HG02938 (cell line): ENCODE measurements around the gene VEGFC.

Experiments used
- ATAC-seq: cut with Tn5 transposase; IDR thresholded peaks from one replicate; pipeline ENCODE4 v1.9.1; 2021; ENCODE audit warnings: mild to moderate bottlenecking, moderate library complexity; ENCODE audit not compliant: unreplicated experiment

The VEGFC gene

DNA sequence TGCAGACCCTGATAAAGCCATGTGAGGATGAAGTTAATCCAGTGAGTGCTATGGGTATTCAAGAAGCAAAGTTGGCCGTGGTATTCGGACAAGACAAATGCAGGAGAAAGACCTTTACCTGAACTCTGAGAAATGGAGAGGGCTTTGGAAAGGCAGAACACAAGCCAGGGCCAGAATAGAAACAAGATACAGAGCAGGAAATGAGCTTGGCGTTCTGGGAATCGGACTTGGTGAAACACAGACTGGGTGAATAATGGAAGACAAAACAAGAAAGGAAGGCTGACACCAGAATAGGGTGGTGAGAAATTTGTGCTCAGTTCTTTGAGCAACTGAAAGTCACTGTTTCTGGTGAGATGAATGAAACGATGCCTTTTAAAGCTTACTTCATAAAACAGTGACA is 83.3 kb downstream of the VEGFC start:
- ATAC-seq: no peak

GRCh38 chr4:176708771-176709311 is 83.9 kb downstream of the VEGFC start:
- no peak for ATAC-seq

- ATAC-seq: no peak
These were observed 102.0 kb downstream of the VEGFC start for GRCh38 chr4:176690716-176691115.

- no peak for ATAC-seq
These were observed 112.0 kb downstream of the VEGFC start for GRCh38 chr4:176680668-176681180.

GRCh38 chr4:176676901-176677300 is 115.8 kb downstream of the VEGFC start:
- no peak for ATAC-seq

DNA sequence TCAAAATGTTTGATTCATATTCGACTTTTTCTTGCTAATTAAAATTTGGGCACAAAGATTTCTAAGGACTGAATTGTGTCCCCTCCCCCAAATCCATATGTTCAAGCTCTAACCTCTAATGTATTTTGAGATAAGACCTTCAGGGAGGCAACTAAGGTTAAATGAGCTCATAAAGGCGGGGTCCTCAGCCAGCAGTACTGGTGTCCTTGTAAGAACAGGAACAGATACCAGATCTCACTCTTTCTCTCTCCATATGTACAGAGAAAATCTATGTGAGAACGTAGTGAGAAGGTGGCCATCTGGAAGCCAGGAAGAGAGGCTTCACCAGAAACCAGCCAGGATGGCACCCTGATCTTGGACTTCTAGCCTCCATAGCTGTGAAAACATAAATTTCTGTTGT is 116.9 kb downstream of the VEGFC start:
- no peak for ATAC-seq

- no peak for ATAC-seq
These were observed 121.2 kb downstream of the VEGFC start for GRCh38 chr4:176671532-176671931.

DNA sequence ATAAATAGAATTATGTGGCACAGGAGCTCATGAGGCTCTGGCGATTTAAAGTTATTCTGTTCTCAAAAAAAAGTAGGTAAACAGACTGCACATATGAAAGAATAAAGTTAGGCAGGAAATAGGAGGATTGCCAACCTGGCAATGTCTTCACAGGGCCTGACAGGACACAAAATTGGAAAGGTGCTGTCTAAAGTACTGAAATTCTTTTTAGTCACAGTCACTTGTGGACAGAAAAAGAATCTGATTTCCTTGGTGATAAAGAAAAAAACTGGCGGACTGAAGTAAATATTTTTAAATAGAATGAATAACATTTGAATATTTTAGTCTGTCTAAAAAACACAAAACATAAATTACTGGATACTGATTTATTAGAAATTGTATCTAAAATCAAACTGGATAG is 124.4 kb downstream of the VEGFC start:
- ATAC-seq: no peak

DNA sequence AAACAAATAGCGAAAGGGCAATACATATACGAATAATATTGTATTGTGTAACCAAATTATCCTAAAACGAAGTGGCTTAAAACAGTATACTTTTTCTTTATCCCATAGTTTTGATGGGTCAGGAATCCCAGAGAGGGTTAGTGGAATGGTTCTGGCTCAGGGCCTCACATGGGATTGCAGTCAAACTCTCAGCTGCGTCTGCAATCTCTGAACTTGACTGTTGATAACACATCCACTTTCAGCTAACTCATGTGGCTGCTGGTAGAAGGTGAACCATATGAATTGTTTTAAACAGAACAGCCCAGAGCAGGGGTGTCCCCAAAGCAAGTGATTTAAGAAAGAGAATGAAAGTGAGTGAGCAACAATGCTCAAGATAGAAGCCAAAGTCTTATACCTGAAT is 127.8 kb downstream of the VEGFC start:
- no peak for ATAC-seq

- no peak for ATAC-seq
These were observed 132.2 kb downstream of the VEGFC start for GRCh38 chr4:176660561-176660960.

GRCh38 chr4:176656108-176656507 is 136.6 kb downstream of the VEGFC start:
- no peak for ATAC-seq

DNA sequence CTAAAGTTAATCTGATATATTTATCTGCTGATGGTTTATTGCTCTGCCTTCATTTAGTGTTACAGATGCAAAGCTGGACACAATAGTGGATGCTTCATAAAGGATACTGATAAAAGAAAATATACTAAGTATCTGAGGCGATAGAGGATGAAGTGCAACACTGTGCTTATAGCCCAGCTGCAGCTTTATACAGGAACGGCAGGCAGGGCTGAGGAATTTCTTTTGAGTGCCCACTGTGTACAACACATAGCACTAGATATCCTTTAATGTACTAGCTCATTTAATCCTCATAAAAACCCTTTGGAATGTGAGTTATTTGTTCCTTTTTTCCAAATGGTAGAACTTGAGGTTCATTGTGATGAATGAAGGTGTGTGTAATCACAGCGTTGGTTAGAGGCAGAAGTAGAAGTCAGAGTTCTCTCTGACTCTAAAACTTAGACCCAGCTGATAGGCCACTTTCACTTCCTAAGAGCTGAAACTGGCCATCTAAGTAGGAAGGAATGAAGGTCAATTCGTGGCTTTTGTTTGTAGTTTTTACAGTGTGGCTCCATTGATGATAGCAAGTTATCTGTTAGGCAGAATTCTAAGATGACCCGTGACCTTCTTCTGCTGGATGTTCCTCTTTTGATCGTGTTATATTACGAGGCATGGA is 138.0 kb downstream of the VEGFC start:
- ATAC-seq: no peak

GRCh38 chr4:176653401-176654220 is 139.1 kb downstream of the VEGFC start:
- ATAC-seq: no peak

- no peak for ATAC-seq
These were observed 146.4 kb downstream of the VEGFC start for GRCh38 chr4:176646311-176646710.

GRCh38 chr4:176645246-176645960 is 147.3 kb downstream of the VEGFC start:
- no peak for ATAC-seq

GRCh38 chr4:176642472-176642871 is 150.2 kb downstream of the VEGFC start:
- no peak for ATAC-seq

DNA sequence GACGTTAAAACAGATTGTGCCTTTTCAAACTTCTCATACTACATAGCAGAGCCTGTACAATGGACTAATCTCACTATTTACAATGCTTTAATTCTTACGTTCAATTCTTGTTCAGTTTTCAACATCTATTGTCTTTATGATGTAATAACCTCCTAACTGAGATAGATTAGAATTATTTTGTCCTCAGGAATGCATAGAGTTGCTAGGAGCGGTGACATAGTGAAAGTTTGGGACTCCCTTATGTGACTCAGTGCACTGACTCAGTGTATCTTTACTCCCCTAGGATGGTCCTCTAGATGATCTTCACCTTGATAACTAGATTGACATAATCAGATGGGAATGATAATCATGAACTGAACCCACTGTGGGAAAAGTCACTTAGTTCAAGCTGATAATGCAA is 151.5 kb downstream of the VEGFC start:
- no peak for ATAC-seq

DNA sequence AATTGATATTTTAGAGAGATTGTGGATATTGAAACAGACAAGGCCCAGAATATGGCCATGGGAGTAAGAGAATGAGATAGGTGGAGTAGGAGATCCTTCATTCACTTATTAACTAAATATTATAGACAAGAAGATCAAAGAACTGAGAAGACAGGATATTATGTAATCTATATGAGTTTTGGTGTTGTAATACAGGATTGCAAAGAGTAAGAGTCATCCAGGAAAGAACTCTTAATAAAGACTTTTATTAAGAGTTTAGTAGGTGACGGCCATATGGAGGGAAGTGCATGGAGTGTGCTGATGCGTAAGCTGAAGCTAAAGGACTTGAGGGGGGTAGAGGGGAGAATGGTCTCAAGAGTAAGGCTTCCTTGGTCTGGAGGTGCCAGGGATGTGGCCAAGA is 153.7 kb downstream of the VEGFC start:
- ATAC-seq: no peak

- ATAC-seq: no peak
These were observed 156.4 kb downstream of the VEGFC start for GRCh38 chr4:176636292-176636691.

- no peak for ATAC-seq
These were observed 157.1 kb downstream of the VEGFC start for GRCh38 chr4:176635372-176636261.
